IPS-NIHi7 (cell line): Measurements from ENCODE around the gene SINHCAF.
A peak's percentile ranks its signal among the peaks of the same experiment; 100 is the strongest.
"Not testable (repeated sequence)": the region's sequence is repeated elsewhere in the genome, so short reads cannot be mapped to it uniquely, and the experiment has no call there.

ENCODE experiments used
- DNase-seq: peaks from one replicate; pipeline ENCODE4 v3.0.0; 2012; ENCODE audit warnings: mixed read lengths; ENCODE audit errors: extremely low spot score

Gene SINHCAF

DNA sequence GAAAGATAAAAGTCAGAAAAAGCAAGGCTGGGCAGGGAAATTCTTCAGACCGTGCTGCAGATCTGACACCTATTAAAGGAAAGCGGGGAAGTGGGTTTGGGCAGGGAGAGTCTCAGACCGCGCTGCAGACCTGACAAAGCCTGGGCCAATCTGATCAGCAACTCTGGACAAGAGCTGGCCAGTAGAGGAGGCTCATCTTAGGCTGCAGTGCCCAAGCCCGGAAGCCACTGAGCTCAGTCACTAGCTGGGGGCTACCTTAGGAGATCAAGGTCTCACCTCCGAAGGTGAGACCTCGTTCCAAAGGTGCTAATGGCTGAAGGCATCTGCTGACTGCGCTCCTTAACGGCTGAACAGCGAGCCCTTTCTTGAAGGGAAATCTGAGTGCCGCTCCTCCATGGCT is 60.2 kb downstream of the SINHCAF start:
- peak; percentile 46 for DNase-seq

DNA sequence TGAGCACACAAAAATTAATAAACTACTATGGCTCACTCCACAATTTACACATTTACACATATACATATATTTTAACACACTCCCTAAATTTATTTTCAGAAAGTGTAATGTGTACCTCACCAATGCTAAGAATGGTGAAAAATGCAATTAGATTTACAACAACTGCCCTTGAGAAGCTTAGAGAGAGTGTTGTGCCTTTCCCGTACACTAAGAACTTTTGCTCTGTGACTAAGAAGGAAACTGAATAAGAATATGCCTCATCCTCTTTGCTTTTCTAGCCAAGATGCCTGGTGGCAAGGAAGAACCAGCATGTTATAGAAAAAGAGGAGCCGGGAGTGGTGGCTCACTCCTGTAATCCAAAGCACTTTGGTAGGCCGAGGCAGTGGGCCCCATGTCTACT is 62.3 kb downstream of the SINHCAF start:
- DNase-seq: no peak

DNA sequence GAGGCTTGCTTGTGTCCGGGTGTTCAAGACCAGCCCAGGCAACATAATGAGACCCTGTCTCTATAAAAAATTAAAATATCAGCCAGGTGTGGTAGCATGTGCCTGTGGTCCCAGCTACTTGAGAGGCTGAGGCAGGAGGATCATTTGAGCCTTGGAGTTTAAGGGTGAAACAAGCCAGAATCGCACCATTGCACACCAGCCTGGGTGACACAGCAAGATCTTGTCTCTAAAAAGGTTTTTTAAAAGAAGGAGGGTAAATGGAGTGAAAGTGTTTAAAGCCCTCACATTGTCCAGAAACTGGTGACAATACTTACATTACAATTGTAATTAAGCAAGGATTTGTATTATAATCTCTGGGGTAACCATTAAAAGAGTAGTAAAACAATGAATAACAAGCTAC is 64.2 kb downstream of the SINHCAF start:
- no peak for DNase-seq

DNA sequence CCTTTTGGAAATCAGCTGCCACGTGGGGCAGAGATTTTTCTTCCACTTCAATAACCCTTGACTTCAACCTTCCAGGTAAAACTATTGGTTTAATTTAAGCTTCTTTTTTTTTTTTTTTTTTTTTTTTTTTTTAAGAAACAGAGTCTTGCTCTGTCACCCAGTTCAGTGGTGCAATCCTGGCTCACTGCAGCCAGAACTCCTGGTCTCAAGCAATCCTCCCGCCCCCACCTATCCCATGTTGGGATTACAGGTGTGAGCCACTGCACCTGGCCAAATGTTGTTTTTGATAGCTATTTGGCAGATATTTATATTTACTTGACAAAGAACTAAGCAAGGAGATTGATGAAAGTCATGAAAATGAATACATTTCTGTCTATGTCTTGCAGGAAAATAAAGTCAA is 65.1 kb downstream of the SINHCAF start:
- no peak for DNase-seq

DNA sequence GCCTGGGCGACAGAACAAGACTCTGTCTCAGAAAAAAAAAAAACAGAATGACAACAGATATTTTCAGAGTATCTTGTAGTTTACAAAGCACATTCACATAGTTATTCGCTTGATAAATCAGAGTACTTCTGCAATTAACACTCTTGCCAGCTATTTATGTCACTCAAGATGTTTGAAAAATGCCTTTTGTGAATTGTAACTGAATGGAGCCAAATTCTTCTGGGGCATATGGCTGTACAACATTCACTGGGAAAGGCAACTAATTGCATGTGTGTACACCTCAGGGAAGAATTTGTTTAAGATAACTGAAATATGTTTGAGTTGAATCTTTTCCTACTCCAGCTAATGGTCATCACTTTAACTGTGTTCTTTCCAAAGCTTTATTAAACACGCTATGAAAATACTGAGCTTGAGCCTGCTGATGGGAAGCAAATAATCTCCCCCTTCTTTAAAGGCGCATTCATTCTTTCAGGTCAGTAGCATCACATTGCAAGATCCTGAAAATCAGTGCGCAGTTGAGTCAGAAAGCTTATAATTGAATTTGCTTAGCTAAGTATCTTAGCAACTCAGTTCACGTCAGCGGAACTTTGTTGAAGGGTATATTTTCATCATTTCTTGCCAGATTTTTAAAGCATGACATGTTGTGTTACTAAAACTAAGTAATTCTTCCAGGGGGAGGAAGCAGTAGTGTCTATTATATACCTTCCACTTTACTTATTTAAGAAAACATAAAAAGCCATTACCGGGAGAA is 66.6 kb downstream of the SINHCAF start:
- DNase-seq: no peak

DNA sequence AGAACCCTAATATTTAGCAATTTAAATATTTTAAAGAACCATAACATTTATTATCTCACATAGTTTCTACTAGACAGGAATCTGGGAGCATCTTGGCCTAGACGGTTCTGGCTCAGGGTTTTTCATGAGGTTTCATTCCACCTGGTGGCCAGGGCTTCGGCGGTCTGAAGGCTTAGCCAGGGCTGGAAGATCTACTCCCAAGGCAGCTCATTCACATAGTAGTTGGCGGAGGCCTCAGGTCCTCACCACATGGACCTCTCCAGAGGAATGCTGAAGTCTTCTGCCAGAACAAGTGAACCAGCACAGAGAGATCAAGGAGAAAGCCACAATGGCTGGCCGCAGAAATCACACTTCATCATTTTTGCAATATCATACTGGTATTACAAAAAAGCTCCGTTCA is 68.2 kb downstream of the SINHCAF start:
- DNase-seq: no peak

DNA sequence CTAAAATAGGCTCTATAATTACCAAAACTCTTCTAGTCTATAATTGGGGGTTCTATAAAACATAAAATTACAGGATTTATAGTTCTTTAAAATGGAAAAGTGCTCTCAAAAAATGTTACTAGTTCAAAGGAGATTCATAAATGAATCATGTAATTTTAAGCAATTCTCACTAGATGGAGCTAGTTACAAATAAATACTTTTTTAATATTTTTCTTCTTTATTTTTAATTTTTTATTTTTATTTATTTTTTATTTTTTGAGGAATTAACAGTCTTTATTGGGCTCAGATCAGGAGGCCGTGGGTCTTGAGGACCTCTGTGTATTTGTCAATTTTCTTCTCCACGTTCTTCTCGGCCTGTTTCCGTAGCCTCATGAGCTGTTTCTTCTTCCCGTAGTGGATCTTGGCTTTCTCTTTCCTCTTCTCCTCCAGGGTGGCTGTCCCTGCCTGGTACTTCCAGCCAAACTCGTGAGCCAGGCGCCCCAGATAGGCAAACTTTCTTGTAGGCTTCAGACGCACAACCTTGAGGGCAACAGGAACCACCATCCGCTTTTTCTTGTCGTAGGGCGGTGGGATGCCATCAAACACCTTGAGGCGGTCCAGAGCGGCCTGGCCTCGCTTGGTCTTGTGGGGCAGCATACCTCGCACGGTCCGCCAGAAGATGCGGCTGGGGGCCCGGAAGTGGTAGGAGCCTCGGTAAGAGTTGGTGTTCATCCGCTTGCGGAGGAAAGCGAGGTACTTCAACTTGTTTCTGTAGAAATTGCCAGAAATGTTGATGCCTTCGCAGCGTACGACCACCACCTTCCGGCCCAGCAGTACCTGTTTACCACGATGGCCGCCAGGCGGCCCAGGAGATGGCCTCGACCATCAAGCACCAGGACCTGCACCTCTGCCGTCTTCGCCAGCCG is 74.0 kb downstream of the SINHCAF start:
- not testable (repeated sequence) for DNase-seq

DNA sequence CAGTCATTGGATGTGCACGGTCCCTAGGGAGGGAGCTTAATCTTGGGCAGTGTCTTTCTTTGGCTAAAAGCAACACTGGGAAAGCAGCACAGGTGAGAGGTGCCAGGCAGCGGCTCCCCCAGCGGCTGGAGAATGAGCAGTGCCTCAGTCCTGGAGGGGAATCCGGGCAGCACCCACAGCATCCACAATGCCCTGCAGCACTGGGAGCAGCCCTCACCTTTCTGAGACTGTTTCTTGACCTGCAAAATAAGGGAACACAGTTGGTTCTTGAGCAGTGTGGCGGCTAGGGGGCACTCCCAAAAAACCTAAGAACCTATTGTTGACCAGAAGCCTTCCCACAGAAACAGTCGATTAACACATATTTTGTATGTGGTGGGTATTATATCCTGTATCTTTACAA is 75.8 kb downstream of the SINHCAF start:
- DNase-seq: no peak

DNA sequence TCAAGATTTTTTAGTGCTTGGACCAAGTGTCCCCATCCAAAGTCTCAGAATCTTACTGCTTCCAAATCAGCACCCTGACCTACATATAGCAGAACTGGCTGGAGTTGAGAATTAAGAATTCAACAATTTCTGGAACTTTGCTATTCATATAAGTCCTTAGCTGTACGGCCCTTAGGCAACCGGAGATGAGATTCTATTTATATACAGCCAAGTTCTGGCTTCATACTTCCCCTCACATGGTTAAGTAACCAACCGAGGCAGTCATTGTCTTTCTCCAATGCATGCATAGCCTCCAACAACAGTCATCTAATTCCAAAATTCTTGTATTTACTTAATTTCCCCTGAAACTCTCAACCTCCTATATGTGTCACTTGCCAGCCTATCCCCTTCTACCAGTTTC is 76.6 kb downstream of the SINHCAF start:
- no peak for DNase-seq

DNA sequence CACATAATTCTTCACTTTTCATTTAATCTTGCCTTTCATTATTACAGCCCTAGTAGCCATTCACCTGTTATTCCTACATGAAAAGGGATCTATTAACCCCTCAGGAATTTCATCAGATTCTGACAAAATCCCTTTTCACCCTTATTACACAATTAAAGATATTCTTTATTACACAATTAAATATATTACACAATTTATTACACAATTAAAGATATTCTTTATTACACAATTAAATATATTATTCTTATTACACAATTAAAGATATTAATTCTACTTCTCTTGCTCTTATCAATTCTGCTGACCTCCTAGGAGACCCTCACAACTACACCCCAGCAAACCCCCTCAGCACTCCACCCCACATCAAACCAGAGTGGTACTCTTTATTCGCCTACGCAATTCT is 77.1 kb downstream of the SINHCAF start:
- DNase-seq: no peak

DNA sequence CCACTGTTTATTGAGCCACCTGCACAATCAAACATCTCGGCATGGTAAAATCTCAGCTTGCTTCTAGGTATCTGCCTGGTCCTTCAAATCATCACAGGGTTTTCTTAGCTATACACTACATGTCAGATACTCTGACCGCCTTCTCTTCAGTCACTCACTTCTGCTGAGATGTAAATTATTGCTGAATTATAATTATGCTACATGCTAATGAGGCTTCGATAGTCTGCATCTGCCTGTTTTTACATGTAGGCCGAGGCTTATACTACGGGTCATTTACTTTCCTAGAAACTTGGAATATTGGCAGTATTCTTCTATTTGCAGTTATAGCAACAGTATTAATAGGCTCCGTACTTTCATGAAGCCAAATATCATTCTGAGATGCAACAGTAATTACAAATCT is 77.6 kb downstream of the SINHCAF start:
- no peak for DNase-seq

DNA sequence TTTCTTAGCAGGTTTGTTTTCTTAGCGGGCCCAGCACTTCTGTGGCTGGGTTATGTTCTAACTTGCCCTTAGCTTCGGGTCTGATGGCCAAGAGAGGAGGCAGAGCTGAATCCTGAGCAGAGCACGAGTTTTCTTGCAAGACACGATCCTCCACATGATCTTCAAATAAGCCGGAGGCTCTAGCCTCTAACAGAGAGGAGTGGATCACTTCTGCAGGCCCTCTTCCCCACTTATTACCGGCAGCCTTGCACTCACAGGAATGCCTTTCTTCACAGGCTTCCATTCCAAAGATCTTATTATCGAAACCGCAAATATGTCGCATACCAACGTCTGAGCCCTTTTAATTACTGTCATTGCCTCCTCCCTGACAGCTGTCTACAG is 79.5 kb downstream of the SINHCAF start:
- DNase-seq: no peak

DNA sequence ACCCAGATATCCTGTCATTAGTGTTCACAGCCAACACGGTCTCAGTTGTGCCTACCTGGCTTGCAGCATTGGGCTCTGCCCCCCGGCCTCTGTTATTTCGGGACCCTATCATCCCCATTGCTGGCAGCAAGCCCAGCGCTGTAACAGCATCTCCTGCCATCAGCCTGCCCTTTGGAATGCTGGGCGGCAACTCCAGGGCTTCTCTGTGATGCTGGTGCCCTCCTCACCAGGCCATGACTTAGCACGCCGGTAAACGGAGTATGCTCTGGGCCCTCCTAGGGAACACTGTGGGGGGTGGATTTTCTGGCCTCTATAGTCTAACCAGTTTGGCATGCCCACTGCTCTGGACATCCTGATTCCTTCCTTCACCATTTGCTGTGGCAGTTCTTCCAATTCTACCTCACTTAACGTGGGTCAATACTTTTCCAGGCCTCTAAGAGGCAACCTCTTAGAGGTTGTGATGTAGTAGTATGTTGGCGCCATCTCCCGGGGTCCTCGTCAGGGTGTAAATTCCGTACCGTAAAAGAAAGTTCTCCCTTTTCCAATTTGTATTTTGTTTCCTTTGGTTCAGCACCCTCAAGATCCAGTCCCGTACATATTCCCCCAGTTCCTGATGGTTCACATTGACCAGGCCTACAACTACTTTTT is 80.0 kb downstream of the SINHCAF start:
- peak; percentile 63 for DNase-seq

DNA sequence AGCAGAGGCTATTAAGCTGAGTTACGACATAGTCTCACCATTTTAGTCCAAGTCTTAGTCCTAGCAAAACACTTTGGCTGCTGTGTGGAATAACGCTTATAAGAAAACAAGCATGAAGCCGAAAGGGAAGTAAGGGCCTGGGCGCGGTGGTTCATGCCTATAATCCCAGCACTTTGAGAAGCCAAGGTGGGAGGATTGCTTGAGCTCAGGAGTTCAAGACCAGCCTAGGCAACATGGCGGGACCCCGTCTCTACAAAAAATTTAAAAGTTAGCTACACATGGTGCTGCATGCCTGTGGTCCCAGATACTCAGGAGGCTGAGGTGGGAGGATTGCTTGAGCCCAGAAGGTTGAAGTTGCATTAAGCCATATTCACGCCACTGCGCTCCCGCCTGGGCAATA is 83.5 kb downstream of the SINHCAF start:
- not testable (repeated sequence) for DNase-seq

DNA sequence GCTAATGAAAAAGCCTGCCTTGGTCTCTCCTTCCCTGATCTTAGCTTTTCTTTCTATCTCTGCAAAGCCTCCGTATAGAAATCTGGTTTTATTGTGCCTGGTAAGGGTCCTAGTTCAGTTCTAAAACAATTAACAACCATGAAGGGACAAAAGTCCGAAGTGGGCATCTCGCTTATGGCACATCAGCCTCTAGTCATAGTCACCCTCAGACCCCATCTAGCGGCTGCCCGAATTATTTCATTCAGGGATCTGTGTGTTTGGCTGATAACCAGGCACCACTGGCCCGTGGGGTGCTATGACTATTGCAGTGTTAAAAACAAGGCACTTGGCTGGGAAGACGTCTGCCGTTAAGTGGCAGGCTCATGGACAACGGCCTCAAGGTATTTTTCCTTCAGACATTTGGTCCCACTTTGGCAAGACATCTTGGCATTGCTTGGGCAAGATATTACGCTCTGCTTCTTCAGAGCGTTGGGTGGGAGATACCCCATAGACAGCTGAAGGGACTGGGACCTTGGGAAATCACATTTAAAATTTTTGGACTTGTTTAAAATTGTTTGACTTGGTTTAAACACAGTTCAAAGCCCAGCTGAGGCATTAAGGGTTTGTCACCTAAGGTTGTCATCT is 87.1 kb downstream of the SINHCAF start:
- peak; percentile 74 for DNase-seq

DNA sequence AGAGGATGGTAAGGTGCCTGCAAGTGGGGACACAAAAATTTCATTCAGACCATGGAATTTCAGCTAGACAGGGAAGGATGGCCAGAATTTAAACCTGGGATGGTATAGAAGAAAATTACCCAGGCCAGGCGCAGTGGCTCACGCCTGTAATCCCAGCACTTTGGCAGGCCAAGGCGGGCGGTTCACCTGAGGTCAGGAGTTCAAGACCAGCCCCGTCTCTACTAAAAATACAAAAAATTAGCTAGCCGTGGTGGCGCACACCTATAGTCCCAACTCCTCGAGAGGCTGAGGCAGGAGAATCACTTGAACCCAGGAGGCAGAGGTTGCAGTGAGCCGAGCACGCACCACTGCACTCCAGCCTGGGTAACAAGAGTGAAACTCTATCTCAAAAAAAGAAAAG is 87.6 kb downstream of the SINHCAF start:
- DNase-seq: not testable (repeated sequence)

DNA sequence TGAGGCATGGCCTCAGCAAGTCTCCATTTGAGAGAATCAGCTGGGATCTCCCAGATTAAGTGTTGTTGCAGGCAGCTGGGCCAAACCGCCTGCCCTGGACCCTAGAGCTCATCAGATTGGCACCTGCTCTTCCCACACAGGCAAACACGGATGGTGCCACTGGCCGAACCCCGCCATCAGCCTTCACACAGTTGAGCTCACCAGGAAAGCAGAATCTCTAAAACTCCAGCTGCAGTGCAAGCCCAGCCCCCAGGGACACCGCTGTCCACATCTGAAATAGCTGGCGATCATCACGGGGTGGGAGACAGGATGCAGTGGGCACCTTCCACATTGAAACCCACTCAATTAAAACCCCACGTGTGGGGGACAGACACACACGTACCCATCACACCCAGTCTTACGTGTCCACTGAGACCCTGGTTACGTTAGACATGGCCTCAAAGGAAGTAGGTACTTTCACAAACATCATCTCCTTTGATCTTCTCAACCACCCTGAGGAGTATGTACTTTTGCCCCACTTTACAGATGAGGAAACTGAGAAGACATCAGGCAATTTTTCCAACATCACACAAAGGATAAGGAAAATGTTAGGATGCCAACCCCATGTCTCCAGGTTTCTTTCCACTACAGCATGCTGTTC is 88.8 kb downstream of the SINHCAF start:
- DNase-seq: no peak

DNA sequence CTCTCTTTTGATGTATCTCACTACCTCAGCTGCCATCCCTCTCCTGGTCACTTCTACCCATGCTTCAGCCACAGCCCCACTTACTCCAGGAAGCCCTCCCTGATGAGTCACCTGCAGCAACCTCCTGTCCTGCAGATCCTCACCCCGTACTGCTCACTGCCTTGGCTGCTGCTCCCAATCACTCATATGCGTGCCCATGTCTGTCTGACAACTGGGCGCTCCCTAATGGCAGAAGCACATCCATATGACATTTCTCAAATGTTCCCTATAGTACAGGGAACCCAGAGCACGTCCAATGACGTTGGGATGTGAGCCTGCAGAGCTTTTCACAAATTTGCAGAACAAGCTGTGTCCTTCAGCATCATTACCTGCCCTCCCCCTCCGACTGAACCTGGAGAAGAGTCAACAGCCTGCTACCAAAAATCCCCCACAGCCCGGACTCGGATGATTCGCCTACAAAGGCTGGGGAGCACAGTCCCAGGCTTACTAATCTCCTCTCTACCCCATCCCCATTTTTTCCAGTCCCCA is 90.0 kb downstream of the SINHCAF start:
- DNase-seq: no peak

DNA sequence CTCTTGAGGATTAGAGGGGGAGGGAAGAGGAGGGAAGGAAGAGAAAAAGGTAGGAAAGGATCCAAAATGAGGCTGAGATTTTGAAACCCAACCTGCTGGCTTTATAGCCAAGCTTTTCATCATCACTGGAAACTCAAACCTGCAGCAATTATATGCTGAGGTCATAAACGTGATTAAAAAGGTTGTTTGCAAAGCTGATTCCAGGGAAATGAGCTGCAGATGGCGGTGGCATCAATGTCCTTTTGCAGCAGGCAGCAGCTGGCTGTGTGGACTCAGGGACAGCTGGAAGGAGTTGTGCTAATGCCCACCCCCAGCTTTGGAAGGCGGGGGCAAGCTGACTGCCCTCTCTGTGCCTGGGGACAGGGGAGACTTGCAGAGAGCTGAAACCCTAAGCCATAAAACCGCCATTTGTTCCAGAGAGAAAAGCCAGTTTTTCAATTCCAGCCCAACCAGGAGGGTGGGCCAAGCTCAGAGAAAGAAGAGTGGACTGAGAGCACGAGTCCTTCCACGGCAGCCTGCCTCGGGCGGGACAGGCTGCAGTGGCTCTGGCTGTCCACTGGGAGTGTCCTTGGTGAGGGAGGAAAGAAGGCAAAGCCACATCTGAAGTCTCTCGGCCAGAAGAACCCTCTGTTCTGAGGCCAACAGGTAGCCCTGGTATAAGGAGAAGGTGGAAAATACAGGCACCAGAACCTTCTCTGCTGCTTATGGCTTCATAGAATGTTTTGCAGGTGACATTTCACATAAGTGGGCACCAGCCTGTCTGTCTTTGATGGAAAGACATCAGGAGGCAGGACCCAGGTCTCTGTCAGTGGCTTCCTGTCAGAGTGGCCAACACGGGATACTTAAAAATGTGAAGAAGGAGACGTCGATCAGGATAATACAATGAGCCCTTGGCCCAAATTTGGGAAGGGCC is 90.7 kb downstream of the SINHCAF start:
- DNase-seq: peak; percentile 66
